ENCODE measurements around the gene LAMB4.

The LAMB4 gene

DNA sequence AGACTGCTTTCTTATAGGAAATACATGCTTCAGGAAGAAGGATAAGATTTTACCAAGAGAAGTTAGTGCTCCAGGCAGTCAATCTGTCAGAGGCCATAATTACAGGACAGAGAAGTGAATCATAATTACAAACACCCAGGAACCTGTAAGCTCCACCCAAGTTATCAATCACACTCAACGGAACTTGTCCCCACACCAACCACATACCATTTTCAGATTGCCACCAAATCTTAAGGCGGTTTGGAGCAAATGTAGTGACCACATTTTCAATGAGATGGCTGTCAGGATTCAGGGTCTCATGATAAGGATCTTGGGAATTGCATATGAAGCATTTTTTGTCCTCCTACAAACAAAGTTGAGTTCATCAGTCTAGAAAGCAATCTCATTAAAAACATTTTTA lies 132.0 kb downstream of the LAMB4 start:
- TF ChIP-seq TAF1 (IDR thresholded peaks at IDR 0.05; ENCODE audit: borderline replicate concordance, low read depth, low read length), result no peak
- no peak for TF ChIP-seq POLR2A (IDR thresholded peaks at IDR 0.05; ENCODE audit: low read depth, low read length)
- no peak for TF ChIP-seq POLR2AphosphoS5 (IDR thresholded peaks at IDR 0.05; ENCODE audit: low read depth, low read length)
- FAIRE-seq, result no peak
- DNase-seq (ENCODE audit: insufficient read length), result no peak

DNA sequence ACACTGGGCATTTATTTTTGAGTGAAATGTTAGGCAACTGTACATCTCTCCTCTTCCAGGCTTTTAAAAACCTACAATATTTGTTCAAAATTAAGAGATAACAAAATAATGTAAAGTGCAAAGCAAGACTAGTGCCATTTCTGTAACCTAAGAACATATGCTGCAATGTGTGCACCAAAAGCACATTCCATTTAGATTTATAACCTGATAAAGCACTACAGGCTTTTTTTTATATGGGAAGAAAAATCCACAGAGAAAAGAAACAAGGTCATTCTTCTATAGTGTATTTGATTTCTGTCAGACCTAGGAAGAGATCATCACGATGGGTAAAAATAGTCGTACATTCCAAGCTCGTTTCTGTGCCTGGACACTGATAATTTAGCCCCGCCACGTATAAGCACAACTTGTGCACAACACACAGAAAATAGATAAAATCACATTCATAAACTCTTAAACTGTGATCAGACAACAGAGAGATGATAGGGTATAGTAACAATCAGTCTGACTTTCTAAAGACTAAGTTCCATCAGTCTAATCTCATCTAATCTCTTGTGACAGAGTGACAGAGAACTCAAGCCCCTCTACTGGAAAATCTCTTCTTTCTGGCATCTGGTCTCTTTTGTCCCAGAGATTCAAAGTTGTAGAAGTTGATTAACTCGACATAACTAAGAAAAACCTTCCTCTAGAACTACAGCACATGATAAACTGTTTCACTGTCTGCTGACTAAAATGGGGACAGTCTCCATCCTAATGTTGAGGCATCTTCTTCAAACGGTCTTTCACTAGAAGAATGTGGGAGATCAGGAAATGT lies 133.9 kb downstream of the LAMB4 start:
- no peak for TF ChIP-seq POLR2AphosphoS5 (IDR thresholded peaks at IDR 0.05; ENCODE audit: low read depth, low read length)
- no peak for TF ChIP-seq POLR2A (IDR thresholded peaks at IDR 0.05; ENCODE audit: low read depth, low read length)
- no peak for TF ChIP-seq TAF1 (IDR thresholded peaks at IDR 0.05; ENCODE audit: borderline replicate concordance, low read depth, low read length)
- FAIRE-seq (no peak), DNase-seq (ENCODE audit: insufficient read length) (no peak)

DNA sequence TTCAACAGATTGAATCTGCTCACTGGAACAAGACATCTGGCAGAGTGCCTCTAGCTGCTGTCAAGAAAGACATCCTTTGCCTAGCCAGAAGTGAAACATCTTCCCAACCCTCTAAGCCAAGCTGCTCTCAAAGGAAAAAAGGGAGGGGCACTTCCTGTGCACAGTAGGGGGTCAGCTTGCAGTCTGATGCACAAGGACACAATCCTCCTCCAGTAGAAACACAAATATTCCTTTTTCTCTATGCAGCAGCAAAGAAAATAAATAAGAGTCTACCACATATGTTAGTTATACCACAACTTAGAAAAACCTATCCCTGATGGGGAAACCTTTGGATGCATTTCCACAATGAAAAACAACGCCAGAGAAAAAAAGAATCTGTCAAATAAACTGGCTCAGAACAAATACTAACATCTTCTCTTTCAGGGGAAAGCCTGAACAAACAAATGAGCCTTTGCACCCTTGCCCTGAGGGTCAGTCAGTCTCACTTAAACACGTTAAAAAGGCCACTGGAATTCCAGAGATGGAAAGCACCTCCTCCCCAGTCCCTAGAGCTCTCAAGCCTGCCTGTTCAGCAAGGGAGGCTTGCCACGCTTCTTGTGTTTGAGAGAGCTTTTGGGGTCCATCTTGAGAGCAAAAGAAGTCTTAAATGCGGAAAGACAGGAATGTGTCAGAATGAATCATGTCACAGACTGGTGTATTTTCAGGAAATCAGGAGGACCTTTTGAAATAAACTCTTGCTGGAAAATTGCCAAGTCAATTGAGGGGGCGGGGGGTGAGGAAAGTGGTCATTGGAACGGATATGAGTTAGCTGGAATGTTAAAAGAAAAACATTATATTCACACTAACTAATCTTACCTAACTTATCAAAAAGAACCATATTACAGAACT lies 134.7 kb downstream of the LAMB4 start:
- FAIRE-seq (no peak), DNase-seq (ENCODE audit: insufficient read length) (no peak)
- TF ChIP-seq POLR2AphosphoS5 (IDR thresholded peaks at IDR 0.05; ENCODE audit: low read depth, low read length) (no peak), TAF1 (IDR thresholded peaks at IDR 0.05; ENCODE audit: borderline replicate concordance, low read depth, low read length) (no peak), POLR2A (IDR thresholded peaks at IDR 0.05; ENCODE audit: low read depth, low read length) (no peak)

DNA sequence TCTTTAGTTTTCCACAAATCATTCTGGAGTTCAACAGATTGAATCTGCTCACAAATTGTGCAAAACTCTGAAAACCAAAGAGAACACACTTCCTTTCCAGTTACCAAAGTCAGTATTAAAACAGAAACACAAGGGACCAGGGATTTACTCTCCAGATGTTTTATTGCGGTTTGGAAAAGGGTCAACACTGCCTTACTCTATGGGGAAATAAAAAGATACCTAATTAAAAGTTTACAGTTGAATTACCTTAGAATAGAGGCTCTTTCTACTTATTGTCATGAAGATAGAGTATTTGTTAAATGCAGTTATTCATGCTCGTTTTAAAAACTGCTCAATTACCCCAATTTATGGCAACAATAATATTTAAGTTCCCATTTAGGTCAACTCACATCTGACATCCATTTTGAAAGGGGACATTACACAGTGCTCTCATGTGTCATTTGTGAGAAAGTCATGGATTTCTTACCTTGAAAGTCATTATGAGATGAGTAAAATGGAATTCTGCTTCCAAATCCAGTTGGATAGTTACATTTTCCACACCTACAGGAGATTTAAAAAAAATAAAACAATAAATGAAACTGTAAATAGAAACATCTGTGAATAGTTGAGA lies 135.6 kb downstream of the LAMB4 start:
- no peak for FAIRE-seq
- no peak for DNase-seq (ENCODE audit: insufficient read length)
- no peak for TF ChIP-seq POLR2A (IDR thresholded peaks at IDR 0.05; ENCODE audit: low read depth, low read length)
- no peak for TF ChIP-seq TAF1 (IDR thresholded peaks at IDR 0.05; ENCODE audit: borderline replicate concordance, low read depth, low read length)
- TF ChIP-seq POLR2AphosphoS5 (IDR thresholded peaks at IDR 0.05; ENCODE audit: low read depth, low read length), result no peak

DNA sequence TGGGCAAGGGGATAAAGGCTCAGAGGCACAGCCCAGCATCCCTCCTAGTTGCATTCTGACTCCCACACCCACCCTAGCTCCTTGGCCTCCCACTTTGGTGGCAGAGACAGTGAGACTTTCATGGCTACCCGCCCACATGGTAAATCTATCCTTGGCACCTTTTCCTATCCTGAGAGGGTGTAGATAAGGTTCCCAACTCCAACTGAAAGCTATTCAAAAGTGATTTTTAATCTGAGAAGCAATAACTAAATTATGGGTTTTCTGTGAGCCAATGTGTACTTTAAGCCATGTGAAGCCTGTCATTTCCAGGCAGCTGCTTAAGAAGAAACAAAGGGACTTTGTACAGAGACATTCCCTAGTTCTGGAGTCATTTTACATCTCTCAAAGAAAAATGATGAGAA lies 136.3 kb downstream of the LAMB4 start:
- TF ChIP-seq POLR2AphosphoS5 (IDR thresholded peaks at IDR 0.05; ENCODE audit: low read depth, low read length), result no peak
- TF ChIP-seq TAF1 (IDR thresholded peaks at IDR 0.05; ENCODE audit: borderline replicate concordance, low read depth, low read length), result no peak
- no peak for TF ChIP-seq POLR2A (IDR thresholded peaks at IDR 0.05; ENCODE audit: low read depth, low read length)
- no peak for FAIRE-seq
- DNase-seq (ENCODE audit: insufficient read length), result no peak

DNA sequence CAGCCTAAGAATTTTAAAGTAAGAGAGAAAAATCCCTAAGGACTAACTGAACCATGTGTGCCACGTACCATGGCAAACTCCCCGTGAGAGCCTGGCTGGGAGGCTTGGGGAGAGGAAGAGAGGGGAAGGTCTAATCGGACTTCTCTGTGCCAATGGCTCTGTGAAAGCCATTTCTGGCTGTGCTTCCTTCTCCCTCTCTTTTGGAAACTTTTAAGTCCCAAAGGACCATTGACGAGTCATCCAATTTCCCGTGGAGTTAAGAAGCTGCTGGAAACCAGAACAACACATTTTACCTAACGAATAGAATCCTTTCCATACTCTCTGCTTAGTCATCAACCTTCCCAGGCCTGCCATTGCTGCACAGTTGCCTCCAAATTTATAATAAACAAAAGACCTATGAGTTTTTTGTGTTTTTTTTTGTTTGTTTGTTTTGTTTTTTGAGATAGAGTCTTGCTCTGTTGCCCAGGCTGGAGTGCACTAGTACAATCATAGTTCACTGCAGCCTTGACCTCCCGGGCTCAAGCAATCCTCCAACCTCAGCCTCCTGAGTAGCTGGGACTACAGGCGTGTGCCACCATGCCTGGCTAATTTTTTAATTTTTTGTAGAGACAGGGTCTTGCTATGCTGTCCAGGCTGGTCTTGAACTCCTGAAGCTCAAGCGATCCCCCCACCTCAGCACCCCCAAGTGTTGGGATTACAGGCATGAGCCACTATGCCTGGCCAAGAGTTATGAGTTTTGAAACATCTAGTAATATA lies 140.4 kb downstream of the LAMB4 start:
- no peak for TF ChIP-seq TAF1 (IDR thresholded peaks at IDR 0.05; ENCODE audit: borderline replicate concordance, low read depth, low read length)
- no peak for TF ChIP-seq POLR2AphosphoS5 (IDR thresholded peaks at IDR 0.05; ENCODE audit: low read depth, low read length)
- no peak for TF ChIP-seq POLR2A (IDR thresholded peaks at IDR 0.05; ENCODE audit: low read depth, low read length)
- no peak for DNase-seq (ENCODE audit: insufficient read length)
- no peak for FAIRE-seq

DNA sequence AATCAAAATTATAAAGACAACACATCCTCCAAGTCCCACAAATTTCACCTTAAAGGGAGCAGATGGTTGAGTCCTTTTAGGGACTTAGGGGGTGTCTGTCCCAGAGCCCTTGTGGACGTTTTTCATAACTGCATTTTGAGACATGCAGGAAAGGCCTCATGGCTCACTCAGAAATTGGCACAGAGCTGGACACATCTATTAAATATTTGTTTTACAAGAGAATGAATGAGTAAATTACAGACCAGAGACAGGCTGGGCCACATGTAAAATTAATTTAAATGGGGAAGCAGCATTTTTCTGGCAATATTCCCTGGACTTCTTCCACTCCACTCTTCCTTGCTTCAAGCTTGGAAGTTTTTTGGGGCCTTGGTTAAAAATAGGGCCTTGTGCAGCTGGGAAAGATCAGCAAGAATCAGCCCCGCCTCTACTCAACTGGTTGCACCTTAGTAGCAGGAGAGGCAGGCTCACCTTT lies 147.2 kb downstream of the LAMB4 start:
- no peak for DNase-seq (ENCODE audit: insufficient read length)
- no peak for TF ChIP-seq POLR2AphosphoS5 (IDR thresholded peaks at IDR 0.05; ENCODE audit: low read depth, low read length)
- no peak for TF ChIP-seq POLR2A (IDR thresholded peaks at IDR 0.05; ENCODE audit: low read depth, low read length)
- no peak for TF ChIP-seq TAF1 (IDR thresholded peaks at IDR 0.05; ENCODE audit: borderline replicate concordance, low read depth, low read length)
- FAIRE-seq, result no peak

DNA sequence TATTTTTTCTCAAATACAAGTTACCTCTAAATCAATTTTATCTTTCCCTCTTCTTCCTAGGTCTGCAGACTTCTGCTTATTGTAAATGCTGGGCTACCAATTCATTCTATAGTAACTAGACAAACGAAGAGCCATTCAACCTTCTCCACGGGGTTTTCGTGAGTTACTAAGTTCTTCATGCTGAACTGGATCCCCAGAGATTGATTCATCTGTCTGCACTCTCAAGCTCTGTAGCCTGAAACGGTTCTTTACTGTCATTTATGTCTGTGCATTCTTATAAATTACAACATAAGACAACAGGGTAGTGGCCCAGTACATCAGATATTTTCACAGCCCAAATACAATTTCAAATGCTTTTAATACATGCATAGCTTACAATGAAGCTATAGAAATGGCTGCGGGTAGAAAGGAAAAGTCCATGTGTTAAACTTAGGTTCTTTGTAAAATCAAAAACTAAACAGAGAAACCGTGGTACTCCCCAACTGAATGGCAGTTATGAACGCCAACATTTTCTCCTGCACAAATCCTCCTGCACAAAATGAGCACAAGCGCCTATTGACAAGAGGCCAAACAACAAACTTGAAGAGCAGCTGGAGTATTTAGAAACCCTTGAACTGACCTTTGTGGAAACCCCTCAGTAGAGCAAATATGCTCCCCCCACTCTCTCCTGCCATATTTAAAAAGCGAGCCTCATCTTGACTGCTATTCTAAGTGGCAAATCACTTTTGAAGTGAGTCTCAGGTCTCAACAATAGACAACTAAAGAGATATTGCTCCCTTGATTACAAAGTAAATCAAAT lies 147.9 kb downstream of the LAMB4 start:
- TF ChIP-seq TAF1 (IDR thresholded peaks at IDR 0.05; ENCODE audit: borderline replicate concordance, low read depth, low read length) (no peak), POLR2A (IDR thresholded peaks at IDR 0.05; ENCODE audit: low read depth, low read length) (no peak), POLR2AphosphoS5 (IDR thresholded peaks at IDR 0.05; ENCODE audit: low read depth, low read length) (no peak)
- no peak for FAIRE-seq

DNA sequence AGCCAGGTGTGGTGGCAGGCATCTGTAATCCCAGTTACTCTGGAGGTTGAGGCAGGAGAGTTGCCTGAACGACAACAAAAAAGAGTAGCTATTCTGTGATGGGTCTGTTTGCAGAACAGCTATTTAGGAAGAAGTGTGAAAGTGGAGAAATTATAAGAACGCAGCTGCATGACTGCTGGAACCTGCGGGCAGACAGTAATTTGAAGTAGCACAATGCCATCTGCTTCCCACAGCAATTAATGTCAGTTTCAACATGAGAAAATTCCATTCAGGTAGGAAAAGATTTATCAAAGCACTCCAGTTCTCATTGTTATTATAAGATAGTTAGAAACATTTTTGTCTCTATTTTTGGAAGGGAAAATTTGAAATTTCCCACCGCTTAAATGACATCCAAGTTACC lies 148.7 kb downstream of the LAMB4 start:
- TF ChIP-seq TAF1 (IDR thresholded peaks at IDR 0.05; ENCODE audit: borderline replicate concordance, low read depth, low read length), result no peak
- no peak for TF ChIP-seq POLR2AphosphoS5 (IDR thresholded peaks at IDR 0.05; ENCODE audit: low read depth, low read length)
- no peak for TF ChIP-seq POLR2A (IDR thresholded peaks at IDR 0.05; ENCODE audit: low read depth, low read length)
- FAIRE-seq (no peak), DNase-seq (ENCODE audit: insufficient read length) (no peak)

More for the DNA sequence above, 147.9 kb downstream of the LAMB4 start:
- no peak for DNase-seq (ENCODE audit: insufficient read length)

DNA sequence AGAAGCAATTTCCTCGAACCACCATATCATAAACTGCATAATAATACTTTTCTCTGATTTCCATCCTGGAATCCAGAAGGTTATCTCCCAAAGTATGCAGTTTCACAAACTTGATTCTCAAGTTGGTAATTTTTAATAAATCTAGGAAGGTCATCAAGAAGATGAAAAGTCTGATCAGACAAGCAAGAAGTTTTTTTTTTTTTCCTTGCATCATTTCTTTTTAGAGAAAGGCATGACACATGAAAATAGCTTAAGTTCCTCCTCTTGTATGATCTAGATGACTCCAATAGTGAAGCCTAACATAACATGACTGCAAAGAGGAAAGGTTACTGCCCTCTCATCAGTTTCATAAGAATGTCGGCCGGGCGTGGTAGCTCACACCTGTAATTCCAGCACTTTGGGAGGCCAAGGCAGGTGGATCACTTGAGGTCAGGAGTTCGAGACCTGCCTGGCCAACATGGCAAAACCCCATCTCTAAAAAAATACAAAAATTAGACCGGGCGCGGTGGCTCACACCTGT lies 149.4 kb downstream of the LAMB4 start:
- TF ChIP-seq POLR2AphosphoS5 (IDR thresholded peaks at IDR 0.05; ENCODE audit: low read depth, low read length) (no peak), TAF1 (IDR thresholded peaks at IDR 0.05; ENCODE audit: borderline replicate concordance, low read depth, low read length) (no peak), POLR2A (IDR thresholded peaks at IDR 0.05; ENCODE audit: low read depth, low read length) (no peak)
- no peak for FAIRE-seq
- no peak for DNase-seq (ENCODE audit: insufficient read length)
